ENCODE results near the gene FRY.

The FRY gene

DNA sequence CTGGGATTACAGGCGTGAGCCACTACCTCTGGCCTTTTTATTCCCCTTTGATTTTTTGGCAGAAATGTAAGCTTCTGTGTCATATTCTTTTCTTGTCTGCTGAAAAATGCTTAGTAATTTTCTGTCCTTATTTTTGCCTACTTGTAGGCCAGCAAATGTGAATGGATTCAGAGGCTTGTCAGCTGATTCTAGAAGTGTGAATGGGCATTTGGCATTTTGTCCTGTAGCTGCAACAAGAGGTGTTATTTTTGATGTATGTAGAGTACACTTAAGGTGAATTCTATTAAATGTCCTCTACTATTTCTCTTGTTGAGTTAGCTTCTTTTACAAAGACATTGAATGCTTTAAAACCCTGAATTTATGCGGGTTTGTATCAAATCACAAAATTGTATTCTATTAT, 50.0 kb downstream of the FRY start:
- no peak for DNase-seq (ENCODE audit: low read depth, low spot score)

DNA sequence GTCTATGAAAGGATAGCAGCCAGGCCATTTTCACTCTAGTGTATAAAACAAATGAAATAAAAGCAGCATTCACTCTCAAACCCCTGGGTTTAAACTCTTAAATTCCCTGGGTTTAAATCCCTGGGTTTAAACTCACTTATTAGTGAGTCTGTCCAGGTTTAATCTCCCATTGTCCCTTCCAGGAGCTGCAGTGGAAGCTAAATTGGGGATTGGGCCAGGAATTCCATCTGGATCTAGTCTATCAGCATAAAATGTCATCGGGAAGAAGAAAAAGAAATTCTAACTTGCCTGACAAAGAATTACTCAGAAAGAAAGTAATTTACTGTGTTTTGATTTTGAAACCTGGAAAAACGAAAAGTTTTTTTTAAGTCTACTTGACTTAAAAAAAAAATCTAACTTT, 54.8 kb downstream of the FRY start:
- no peak for DNase-seq (ENCODE audit: low read depth, low spot score)

DNA sequence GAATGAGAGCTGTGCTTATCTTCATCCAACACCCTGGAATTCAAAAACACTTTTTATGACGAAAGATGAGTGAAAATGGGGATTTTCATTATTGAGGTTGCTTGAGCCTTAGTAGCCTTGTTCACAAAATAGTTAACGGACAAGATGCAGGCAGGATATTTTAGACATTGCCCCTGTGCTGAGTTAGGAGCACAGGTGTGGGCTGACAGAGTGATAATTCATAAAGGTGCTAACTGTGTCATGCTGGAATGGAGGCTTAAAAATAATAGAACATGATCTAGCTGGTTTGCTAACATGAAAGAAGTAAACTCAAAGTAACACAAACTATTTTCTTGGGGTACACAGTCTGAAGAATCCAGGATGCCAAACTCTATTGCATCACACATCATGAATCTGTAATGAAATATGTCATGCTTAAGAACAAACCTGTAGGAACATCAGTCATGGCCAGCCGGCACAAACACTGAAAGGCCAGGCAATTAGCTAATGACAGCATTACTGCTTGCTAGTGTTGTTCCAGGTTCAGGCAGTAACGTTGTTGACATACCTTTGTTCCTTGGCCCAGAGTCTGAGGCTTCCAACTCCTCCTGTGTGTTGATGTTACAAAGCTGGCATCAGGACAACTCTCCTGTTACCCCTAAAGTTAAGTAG, 55.3 kb downstream of the FRY start:
- DNase-seq (ENCODE audit: low read depth, low spot score): no peak

DNA sequence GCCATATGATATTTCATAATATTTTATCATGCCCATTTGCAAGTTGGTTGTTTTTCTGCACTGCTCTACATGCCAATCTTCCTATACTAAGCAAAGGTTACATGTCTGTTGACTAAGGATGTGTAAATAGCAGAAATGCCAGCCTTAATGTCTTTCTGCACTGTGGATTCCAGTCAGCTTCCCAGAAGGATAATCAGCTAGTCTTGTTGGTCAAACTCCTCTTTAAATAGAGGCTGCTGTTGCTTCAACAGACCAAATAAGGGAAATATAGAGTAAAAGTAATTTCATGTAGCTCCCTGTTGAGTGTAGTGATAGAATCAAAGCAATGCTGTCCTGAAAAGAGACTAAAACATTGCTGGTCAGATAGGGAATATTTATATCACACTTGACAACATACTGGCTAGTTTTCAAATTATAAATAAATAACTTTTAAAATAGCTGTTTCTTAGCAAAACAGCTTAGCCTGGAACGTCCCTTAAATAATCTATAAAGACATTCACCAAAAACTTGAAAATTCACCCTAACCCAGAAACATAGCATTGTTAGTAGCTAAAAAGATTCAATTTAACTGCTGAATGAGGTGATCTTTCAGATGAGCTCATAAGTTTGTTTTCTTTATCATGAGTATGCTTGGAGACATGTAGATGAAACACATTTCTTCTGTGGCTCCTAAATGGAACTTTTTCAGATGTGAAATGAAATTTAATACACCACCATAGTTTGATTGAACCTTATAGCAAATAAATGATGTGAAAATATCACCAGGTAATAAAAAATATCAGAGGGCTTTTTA, 56.6 kb downstream of the FRY start:
- DNase-seq (ENCODE audit: low read depth, low spot score): no peak

DNA sequence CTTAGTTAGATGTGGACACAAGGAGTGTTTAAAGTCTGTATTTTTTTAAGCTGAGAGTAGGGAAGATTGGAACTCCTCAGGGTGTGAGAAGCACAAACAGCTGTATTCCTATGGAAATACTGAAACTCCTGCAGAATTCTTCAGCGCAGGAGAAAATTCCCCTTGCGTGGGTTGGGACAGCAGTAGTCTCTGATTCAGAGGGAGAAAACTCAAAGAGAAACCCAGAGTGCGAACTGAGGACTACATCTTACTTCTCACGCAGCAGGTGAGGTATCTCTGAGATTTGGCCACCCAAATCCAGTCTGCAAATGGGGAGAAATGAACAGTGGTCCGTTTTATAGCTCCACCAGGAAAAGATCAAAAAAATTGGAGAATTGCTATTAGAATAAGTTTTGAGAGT, 60.9 kb downstream of the FRY start:
- DNase-seq (ENCODE audit: low read depth, low spot score): no peak

DNA sequence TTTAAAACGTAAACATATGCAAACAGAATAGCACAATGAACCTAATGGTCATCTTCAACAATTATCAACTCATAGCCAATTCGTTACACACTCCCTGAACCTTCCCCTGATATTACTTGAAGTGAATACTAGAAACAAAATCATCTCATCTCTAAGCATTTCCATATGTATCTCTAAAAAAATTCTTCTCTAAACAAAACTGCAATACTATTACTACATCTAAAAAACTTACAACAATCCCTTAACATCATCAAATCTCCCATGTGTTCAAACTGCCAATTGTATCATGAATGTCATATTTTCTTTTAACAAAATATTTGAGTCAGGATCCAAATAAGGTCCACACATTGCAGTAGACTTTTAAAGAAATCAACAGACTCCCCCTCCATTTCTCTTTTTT, 61.4 kb downstream of the FRY start:
- no peak for DNase-seq (ENCODE audit: low read depth, low spot score)

DNA sequence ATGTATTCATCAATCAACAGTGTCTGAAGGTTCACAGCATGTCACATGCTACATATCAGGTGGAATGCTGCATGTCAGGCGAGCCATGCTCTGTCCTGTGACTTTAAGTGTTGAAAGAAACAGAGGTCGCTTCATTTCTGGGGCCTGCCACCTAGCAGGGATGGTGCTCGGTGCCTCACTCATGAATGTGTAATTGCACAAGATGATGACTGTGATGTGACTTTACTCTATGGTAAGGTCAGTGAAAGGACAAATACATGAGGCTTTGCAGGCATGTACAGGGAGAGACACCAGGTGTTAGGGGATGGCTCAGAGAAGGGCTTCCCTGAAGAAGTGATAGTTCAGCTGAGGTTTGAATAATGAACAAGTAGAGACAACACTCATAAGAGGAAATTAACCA, 66.7 kb downstream of the FRY start:
- DNase-seq (ENCODE audit: low read depth, low spot score): no peak

DNA sequence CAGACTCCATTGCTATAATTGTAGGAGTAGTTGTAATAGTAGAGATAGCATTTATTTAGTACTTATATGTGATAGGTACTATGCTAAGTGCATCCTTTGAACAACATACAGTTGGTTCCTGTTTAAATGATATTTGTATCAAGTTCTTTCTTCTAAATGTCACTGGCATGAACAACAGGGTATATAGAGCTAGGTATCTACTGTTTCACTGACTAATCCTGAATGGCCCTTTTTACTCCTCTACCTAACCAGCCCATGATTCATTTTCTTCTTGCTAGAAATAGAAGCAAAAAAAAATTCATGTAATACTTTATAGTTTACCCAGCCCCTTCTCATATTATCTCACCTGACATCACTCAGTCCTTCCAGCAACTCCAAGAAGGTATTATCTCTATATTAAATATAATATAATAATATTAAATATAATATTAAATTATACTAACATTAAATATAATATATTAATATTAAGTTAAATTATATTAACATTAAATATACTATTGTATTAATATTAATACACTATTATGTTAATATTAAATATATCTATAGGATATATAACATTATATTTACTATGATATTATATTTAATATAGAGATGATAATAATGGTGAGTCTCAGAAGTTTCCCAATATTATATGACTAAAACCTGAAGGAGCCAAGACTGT, 74.2 kb downstream of the FRY start:
- no peak for DNase-seq (ENCODE audit: low read depth, low spot score)

DNA sequence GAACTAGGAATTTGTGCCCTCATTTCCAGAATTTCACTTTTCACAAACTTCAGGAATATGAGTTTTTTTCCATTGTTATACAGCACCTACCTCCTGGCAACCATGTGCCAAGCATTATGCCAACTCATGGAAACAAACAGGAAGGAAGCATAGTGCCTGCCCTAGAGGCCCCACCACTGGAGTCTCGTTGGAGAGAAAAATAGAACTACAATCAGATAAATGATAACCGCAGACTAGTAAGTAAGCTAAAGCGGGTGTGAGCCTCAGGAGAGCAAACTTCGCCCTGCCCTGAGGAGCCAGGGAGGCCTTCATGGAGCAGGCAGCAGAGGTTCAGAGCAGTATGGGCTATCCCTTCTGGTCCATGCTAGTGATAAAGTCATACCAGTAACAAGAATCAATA, 75.9 kb downstream of the FRY start:
- DNase-seq (ENCODE audit: low read depth, low spot score): no peak

DNA sequence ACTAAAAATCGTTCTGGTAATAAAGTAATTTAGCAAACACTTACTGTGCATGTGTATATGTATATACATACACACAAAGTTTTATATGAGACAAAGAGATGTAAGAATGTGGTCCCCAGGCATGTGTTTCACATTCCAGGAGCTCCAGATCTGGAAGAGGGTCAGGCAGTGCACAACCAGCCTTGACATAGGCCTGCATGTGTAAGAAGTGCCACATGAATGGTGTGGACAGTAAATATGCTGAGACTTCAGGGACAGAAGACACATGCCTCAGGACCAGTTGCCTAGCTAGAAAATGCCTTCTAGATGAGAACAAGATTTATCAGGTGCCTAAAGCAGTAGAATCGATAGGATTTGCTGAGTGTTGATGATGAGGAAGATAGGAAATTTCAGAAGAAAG, 76.4 kb downstream of the FRY start:
- DNase-seq (ENCODE audit: low read depth, low spot score): no peak

DNA sequence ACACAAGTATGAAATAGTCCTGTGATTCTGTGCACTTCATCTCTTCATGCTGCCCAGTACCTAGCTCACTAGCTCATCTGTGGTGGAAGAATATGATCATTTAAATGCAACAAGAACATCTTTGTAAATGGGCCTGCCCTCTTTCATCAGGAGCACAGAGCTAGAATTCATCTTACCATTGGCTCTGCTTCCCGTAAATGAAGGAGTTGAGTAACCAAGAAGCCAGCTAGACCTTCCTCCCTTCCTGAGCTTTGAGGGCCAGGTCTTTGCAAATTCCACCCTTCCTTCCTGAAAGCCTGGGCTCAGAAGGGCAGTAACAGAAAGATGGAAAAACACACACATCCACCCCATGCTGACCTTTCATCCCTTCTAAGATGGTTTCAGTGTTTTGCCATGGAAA, 82.0 kb downstream of the FRY start:
- DNase-seq (ENCODE audit: low read depth, low spot score): no peak

DNA sequence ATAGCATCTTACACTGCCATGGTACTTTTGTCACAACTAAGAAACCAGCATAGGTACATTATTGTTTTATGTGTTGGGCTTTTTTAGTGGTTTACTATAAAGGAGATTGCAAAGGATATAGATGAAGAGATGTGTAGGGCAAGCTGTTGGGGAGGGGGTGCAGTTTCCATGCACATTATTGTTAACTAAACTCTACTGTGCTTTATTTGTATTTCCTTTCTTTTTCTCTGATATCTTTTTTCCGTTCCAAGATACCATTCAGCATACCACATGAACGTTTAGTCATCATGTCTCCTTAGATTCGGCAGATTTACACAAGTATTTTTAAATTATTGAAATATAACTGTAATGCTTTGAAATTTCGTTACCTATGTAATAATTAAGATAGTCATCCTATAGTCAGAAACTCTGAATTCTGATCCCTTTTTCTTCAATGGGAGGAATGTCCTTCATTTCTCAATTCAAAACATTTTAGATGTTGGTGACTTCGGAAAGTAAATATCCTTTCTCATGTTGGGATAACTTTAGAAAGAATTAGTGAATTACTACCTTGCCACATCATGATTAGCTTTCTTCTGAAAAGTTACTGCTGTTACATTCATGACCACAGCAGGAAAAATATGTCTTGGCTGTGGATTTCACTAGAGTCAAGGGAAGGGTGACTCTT, 82.8 kb downstream of the FRY start:
- DNase-seq (ENCODE audit: low read depth, low spot score): no peak

DNA sequence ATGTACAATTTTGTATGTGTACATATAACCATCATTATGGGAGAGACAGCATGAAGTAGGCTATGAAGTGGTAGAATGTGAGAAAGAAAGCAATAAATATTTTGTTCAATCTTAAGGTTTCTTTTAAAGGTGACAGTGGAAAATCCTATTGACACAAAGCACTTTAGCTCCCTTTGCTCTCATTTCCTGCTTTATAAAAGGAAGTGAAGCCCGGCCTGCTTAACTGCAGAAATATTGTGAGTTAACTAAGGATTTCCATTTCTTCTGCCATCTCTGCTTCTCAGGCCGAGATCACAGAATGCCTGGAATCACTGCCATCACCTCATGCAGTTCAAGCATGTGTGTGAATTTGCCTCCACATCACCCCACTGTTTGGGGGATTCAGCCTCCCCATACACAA, 83.5 kb downstream of the FRY start:
- no peak for DNase-seq (ENCODE audit: low read depth, low spot score)

DNA sequence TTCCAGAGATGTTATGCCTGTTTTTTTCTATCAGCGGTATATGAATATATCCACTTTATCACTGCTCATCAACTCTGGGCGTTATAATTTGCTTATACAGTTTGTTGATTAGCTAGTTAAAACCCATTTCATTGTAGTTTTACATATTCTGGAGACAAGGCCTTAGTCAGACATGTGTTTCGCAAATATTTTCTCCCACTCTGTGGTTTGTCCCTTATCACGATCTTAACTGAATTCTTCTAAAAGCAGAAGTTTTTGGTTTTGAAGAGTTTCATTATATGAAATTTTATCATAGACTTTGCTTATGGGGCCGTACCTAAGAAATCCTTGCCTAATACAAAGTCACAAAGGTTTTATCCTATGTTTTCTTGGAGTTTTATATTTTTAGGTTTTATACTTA, 84.6 kb downstream of the FRY start:
- no peak for DNase-seq (ENCODE audit: low read depth, low spot score)

DNA sequence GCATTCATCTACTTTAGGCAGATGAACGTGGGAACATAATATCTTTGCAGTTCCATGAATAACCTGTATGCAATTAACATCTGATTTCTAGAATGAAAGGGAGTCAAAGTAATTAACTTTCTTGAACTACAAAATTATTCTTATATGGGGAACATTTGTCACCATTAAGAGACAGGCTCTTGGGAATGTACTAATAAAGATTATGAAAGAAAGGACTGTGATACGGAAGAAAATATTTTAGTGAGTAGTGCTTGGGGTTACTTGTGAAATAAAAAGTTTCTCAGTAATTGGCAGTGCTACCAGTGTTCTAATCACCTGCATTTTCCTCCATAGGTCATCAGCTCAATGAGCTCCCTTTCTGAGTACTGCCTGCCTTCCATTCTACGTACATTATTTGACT, 85.4 kb downstream of the FRY start:
- no peak for DNase-seq (ENCODE audit: low read depth, low spot score)

DNA sequence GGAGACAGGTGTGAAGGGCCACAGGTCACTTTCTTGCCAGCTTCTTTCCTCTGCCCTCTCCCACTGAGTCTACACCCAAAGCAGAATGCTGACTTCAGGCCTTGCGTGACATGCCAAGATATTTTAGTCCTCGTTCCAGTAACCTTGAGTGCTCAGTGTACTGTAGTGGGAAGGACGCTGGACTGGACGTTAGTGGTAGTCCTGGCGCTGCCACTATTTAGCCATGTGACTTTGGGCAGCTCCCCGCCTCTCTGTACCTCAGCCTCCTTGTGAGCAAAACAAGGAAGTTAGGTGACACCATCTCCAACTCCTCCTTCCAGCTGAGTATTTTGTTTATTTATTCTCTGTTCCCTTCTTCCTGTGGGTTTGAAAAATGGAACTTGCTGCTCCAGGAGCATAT, 86.1 kb downstream of the FRY start:
- no peak for DNase-seq (ENCODE audit: low read depth, low spot score)

DNA sequence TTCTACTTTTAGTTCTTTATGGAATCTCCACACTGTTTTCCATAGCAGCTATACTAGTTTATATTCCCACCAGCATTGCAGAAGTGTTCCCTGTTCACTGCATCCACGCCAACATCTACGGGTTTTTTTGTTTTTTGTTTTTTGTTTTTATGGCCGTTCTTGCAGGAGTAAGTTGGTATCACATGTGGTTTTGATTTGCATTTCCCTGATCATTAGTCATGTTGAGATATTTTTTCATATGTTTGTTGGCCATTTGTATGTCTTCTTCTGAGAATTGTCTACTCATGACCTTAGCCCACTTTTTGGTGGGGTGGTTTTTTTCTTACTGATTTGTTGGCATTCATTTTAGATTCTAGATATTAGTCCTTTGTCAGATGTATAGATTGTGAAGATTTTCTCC, 89.7 kb downstream of the FRY start:
- no peak for DNase-seq (ENCODE audit: low read depth, low spot score)

DNA sequence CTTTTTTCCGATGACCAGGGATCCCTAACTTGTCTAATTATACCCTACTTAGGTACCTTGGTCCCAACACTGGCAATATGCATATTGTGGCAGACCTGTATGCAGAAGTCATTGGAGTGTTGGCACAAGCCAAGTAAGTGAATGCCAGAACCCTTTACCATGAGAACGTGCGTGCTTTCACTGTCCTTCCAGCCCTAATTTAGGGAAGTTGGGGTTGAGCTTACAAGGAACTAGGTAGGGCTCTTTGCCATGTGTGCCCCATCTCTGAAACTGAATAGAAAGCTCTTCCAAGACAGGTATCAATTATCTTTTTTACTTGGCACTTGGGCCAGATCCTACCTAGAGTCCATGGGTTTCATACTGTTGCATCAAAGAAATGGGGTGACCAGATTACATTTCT, 93.2 kb downstream of the FRY start:
- DNase-seq (ENCODE audit: low read depth, low spot score): no peak

DNA sequence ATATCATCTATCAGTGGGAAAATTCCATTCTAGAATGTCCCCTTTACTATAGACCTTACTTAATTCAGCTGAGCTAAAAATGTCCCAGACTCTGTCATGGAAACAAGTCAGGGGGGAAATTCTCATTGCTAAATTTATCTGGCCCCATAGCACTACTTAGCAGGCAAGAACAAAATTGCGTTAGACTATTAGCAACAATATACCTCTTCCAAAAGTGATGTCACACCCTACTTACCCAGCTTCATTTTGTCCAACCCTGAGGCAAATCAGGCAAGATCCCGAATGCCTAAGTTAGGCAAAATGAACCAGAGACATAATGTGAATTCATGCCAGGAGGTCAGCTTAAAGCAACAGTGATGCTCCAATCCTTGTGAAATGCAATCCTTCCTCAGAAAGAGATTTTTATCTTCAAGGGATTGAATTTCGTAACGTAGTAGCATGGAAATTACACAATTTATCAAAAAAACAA, 93.7 kb downstream of the FRY start:
- DNase-seq (ENCODE audit: low read depth, low spot score): no peak

DNA sequence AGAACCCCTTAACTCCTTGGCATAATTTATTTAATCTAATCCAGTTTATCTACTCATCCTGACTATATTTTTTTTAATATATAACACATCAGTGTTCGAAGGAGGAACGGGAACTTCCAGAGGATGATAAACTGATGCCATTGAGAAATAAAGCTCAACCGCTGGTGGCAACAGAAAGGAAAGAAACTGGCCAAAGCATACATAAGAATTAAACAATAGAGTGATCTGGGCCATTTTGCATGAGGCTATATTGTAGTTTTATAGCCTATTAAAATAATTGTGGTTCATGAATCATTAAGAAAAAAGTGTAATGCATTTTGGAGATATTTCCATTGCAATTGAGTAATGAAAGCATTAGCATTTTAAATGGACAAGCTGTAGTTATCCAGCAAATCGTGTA, 94.2 kb downstream of the FRY start:
- no peak for DNase-seq (ENCODE audit: low read depth, low spot score)

DNA sequence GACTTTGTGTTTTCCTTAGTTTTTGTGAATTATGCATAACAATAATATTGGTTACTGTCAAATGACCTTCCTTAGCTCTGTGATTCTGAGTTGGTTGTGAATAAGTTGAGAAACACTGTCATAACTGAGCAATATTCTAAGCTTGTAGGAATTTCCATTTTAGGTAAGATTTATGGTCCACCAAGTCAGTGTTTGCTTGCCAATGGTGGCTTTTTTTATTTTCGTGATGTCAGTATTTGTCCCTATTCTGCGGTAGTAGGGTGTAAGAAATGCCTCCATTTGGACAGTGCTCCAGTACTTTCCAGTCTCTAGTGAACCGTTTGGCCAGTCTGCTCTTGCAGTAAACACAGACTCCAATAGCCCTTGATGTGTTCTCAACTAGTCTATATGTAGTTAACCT, 94.7 kb downstream of the FRY start:
- DNase-seq (ENCODE audit: low read depth, low spot score): no peak

DNA sequence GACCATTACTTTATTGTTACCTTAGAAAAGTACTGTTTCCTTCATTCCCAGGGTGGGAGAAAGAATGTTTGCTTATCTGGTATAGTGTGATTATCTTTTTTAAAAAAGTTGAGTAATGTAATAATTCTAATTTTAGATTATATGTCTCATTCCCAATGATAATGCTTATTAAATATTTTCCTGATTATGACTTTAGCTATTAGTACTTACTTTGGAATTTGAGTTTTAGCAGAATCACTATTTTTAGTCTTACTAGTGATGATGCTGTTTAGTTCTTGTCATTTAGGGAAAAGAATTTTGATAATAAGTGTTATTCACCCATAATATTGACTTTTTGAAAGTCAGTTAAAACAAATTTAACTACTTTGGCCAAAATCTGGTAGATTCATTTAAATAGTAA, 95.2 kb downstream of the FRY start:
- DNase-seq (ENCODE audit: low read depth, low spot score): no peak

DNA sequence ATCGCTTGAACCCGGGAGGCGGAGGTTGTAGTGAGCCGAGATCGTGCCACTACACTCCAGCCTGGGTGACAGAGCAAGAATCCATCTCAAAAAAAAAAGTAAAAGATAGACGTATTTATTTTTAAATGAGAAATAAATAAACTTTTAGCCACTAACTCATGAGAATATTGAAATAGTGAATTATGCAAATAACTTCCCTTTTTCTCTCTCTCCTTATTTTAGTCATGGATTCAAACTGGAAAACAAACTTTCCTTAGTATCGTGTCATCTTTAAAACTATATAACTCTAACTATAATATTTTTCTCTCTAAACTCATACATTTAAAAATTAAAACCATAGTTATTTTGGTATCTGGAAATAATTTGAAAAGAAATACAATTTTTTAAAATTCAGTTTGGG, 96.1 kb downstream of the FRY start:
- DNase-seq (ENCODE audit: low read depth, low spot score): no peak

All from activated CD4-positive, CD25-positive, alpha-beta regulatory T cell treated with anti-CD3 and anti-CD28 coated beads, Interleukin-2, amount 50 U/mL, for 16 hours (primary cell).